ENCODE results near the gene STXBP4.

Gene STXBP4

DNA sequence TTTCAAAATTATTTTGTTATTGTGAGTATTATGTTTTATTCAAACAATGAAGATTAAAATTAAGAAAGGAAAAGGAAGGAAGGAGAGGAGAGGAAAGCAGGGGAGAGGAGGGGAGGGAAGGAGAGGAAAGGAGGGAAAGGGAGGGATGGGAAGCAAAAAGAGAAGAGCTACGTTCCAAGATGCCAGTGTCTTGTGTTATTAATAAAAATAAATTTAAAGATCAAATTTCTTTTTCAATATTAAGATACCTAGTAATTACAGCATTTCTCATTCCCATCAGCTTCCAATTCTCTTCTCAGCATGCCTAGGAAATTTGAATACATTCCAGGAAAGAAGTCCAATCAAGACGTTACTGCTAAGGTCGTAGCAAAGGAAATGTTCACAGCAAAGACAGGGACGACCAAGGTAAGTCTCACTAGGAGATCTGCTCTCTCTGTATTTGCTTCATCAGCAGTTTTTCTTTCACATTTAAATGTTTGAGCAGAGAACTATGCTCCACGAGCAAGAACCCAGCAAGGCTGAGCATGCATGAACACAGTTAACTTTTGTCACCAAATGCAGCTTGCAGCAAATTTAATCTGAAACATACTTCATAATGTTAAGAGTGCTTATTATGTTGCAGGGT, 232.9 kb downstream of the STXBP4 start:
- Mint-ChIP-seq H3K4me1 (ENCODE audit: low read depth) (no peaks in the 10 kb centered on the region), H3K27ac (no peak overlapping the region), H3K9me3 (no peaks in the 10 kb centered on the region), H3K4me3 (no peak overlapping the region), H3K27me3 (no peaks in the 10 kb centered on the region), H3K36me3 (ENCODE audit: low read depth) (no peaks in the 10 kb centered on the region)
- intact Hi-C loops (cut with micrococcal nuclease): no loop called here

DNA sequence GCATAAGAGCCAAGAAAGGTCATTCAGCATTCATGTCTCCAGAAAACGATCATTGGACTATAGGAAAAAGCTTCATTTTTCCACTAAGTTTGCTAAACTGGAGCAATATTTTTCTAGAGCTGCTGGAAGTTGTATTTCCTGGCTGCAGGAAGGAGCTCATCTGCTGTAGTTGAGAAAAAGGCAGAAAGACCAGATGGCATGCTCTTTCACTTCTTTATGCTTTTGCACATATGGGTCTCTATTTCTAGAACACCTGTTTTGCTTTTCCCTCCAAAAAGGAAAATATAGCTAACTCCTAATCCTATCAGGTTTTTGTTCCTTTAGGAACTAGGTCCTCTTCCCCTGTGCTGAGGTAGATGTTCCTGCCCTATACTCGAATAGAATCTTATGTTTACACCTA, 234.3 kb downstream of the STXBP4 start:
- Mint-ChIP-seq H3K27ac (no peak overlapping the region), H3K9me3 (no peaks in the 10 kb centered on the region), H3K4me1 (ENCODE audit: low read depth) (no peaks in the 10 kb centered on the region), H3K27me3 (no peaks in the 10 kb centered on the region), H3K4me3 (no peak overlapping the region), H3K36me3 (ENCODE audit: low read depth) (no peaks in the 10 kb centered on the region)
- intact Hi-C loops (cut with micrococcal nuclease): no loop called here

DNA sequence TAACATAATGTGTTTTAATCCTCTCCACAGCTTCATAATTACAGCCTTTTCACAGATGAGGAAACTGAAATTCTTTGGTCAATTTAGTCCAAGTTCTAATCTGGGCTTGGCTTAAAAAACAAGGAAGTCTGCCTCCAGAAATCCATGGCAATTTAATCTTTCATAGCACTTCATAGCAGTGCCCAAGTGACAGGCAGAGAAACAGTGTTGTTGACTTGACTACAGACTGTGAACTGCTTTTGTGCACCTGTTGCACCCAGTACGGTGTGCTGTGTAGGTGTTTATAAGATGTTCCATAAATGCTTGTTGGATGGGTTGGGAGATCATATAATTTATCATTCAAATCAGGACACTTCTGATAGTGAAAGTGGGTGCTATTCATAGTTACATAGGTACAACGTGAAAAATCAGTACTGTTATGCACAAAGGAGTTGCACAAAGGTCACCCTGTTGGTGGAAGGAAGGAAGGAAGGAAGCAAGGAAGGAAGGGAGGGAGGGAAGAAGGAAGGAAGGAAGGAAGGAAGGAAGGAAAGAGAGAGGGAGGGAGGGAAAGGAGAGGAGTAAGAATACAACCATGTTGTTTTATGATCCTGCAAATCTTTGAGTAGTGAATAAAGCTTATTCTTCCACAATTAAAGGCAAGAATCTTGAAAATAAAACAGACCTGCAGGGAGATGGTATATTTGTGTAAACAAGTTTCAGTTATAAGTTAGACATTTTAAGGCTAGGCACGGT, 239.7 kb downstream of the STXBP4 start:
- H3K9me3 Mint-ChIP-seq: no peaks in the 10 kb centered on the region
- H3K4me1 Mint-ChIP-seq (ENCODE audit: low read depth): no peaks in the 10 kb centered on the region
- H3K36me3 Mint-ChIP-seq (ENCODE audit: low read depth): no peaks in the 10 kb centered on the region
- H3K27ac Mint-ChIP-seq: no peak overlapping the region
- intact Hi-C loops (cut with micrococcal nuclease): no loop called here
- H3K27me3 Mint-ChIP-seq: no peaks in the 10 kb centered on the region
- H3K4me3 Mint-ChIP-seq: no peak overlapping the region

DNA sequence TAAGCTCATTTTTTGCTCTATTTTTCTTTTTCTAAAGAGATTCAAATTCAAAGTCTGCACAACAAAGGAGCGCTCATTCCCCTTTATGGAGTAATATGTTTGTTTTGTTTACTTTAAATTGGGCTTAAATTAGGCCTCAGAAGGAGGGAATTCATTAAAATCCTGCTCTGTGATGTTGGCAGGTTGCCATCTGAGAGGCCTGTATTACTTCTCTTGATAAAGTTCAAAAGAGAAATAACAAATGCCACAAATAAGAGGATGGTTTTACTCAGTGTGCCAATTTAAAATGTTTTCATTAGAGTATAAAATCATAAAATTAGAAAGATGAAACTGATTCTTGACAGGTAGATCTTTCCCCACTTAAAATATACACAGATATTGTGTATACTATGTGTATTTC, 241.7 kb downstream of the STXBP4 start:
- intact Hi-C loops (cut with micrococcal nuclease): no loop called here
- H3K4me1 Mint-ChIP-seq (ENCODE audit: low read depth): no peaks in the 10 kb centered on the region
- no peak overlapping the region for H3K4me3 Mint-ChIP-seq
- no peaks in the 10 kb centered on the region for H3K36me3 Mint-ChIP-seq (ENCODE audit: low read depth)
- H3K27ac Mint-ChIP-seq: no peak overlapping the region
- no peaks in the 10 kb centered on the region for H3K27me3 Mint-ChIP-seq
- no peaks in the 10 kb centered on the region for H3K9me3 Mint-ChIP-seq

DNA sequence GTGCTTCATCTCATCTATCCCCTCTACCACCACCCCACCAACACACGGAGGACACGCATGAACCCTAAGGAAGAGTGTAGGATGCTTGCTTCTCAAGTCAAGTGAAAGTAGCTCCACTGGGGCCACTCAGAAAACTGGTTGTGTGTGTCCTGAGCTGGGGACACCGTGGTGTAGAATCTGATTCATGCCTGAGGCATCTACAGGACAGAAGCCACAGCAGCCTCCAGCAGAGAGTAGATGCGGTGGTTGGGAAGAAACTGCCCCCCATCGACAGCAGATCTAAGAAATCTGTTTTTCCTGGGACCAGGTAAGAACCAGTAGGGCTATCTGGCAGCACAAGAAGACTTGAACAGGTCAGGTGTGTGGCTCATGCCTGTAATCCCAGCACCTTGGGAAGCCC, 244.3 kb downstream of the STXBP4 start:
- Mint-ChIP-seq H3K36me3 (ENCODE audit: low read depth) (no peaks in the 10 kb centered on the region), H3K4me1 (ENCODE audit: low read depth) (no peaks in the 10 kb centered on the region), H3K4me3 (no peak overlapping the region), H3K27me3 (no peaks in the 10 kb centered on the region), H3K9me3 (no peaks in the 10 kb centered on the region), H3K27ac (no peak overlapping the region)
- intact Hi-C loops (cut with micrococcal nuclease): no loop called here

DNA sequence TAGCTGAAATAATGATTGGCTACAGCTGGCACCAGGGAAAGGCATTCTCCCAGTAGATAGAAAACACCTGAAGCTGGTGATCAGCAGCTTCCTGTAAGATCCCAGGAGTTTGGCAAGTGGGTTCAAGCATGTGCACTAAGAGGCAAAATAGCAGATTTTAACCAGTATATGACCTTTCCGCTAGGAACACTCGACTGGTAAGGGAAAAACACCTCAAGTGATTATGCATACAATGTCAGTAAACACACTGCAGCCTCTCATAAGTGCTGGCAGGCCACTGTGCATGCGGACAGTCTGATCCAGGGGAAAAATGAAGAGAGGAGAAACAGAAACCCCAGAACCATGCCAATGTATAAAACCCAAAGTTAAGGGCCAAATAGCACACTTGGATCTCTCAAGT, 247.1 kb downstream of the STXBP4 start:
- Mint-ChIP-seq H3K4me1 (ENCODE audit: low read depth) (peaks cover 6% of the 10 kb centered on the region), H3K27ac (no peak overlapping the region), H3K9me3 (no peaks in the 10 kb centered on the region), H3K27me3 (no peaks in the 10 kb centered on the region), H3K4me3 (no peak overlapping the region), H3K36me3 (ENCODE audit: low read depth) (no peaks in the 10 kb centered on the region)
- intact Hi-C loops (cut with micrococcal nuclease): no loop called here

DNA sequence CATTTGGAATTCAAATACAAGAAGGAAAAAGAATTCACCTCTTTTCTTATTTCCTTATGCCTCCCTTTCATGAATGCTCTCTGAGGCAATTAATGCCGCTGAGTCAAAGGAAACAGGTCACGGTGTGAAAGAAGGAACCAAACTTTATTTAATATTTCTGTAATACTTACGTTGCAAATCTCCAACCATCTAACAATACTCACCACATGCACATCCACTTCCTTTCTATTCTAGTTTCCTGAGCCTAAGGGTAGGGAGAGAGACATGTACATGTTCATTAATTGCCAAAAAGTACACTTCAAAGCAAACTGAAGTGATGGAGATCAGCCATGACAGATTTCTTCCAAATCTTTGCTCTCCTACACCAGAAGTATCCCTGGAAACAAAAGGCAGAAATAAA, 248.3 kb downstream of the STXBP4 start:
- Mint-ChIP-seq H3K27ac (no peak overlapping the region), H3K4me3 (no peak overlapping the region), H3K36me3 (ENCODE audit: low read depth) (no peaks in the 10 kb centered on the region), H3K27me3 (no peaks in the 10 kb centered on the region), H3K9me3 (no peaks in the 10 kb centered on the region), H3K4me1 (ENCODE audit: low read depth) (peaks cover 6% of the 10 kb centered on the region)
- intact Hi-C loops (cut with micrococcal nuclease): no loop called here

DNA sequence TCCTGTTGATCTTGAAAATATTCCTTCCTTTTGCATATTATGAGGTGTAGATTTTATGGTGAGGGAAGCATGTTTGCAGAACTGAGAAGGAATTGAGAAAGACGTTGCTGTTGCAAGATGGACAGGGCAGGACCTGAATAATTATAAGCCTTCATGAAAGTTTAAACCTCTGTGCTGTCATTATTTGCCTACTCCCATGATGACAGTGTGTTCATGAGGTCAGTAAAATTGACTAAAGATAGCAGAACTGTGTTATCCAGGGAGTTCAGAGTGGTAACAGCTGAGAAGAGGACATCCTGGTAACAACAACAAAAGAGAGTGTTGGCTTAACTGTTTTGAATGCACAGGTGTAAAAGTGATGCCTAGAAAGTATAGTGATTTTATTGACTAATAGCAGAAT, 250.9 kb downstream of the STXBP4 start:
- Mint-ChIP-seq H3K4me3 (no peak overlapping the region), H3K27me3 (no peaks in the 10 kb centered on the region), H3K36me3 (ENCODE audit: low read depth) (no peaks in the 10 kb centered on the region), H3K4me1 (ENCODE audit: low read depth) (peaks cover 6% of the 10 kb centered on the region), H3K9me3 (no peaks in the 10 kb centered on the region), H3K27ac (no peak overlapping the region)
- intact Hi-C loops (cut with micrococcal nuclease): no loop called here

DNA sequence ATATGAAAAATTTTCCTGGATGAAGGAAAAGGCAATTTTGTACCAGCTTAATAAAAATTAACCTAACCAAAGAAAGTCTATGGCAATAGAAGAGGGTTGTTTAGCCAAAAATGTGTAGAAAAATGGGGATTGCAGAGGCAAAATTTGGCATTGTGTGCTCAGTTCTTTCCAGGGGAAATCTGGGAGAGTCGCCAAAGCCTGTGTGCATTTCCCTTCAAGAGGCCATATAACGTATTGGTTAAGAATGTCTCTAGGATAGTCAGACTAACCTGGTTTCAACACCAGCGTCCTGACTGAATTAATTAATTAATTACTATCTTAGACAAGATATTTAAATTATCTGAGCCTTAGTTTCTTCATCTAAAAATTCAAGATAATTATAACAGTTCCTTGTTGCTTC, 251.4 kb downstream of the STXBP4 start:
- Mint-ChIP-seq H3K4me3 (no peak overlapping the region), H3K36me3 (ENCODE audit: low read depth) (no peaks in the 10 kb centered on the region), H3K27ac (no peak overlapping the region), H3K27me3 (no peaks in the 10 kb centered on the region), H3K9me3 (no peaks in the 10 kb centered on the region), H3K4me1 (ENCODE audit: low read depth) (peaks cover 6% of the 10 kb centered on the region)
- intact Hi-C loops (cut with micrococcal nuclease): no loop called here
